Mesenchymal stem cell (in vitro differentiated cells and primary cell): Measurements from ENCODE around the gene LIMK1.

Experiments used
- DNase-seq: peaks from one replicate; pipeline ENCODE4 v3.0.0-alpha.2; 2013
- H2AFZ ChIP-seq: one replicate; pipeline ENCODE4 v1.6.1; 2013; ENCODE audit warnings: low read depth, mild to moderate bottlenecking, control low read depth, inconsistent platforms, low read length, moderate library complexity
- H2AK5ac ChIP-seq: 2 replicates; pipeline ENCODE4 v1.6.1; 2013; ENCODE audit warnings: low read length, moderate library complexity, mild to moderate bottlenecking, inconsistent platforms; ENCODE audit not compliant: severe bottlenecking
- H2BK120ac ChIP-seq: one replicate; pipeline ENCODE4 v1.6.1; 2013; ENCODE audit warnings: low read depth, mild to moderate bottlenecking, inconsistent platforms, low read length, moderate library complexity
- H2BK12ac ChIP-seq, 2 experiments: one replicate each; pipeline ENCODE4 v1.6.1; 2013; ENCODE audit warnings: inconsistent platforms in 2 of 2, low read length in 2 of 2, mild to moderate bottlenecking in 2 of 2, moderate library complexity in 2 of 2, control low read depth in 1 of 2
- H2BK15ac ChIP-seq: one replicate; pipeline ENCODE4 v1.6.1; 2013; ENCODE audit warnings: mild to moderate bottlenecking, low read depth, inconsistent platforms; ENCODE audit not compliant: poor library complexity, severe bottlenecking
- H2BK5ac ChIP-seq: 2 replicates; pipeline ENCODE4 v1.6.1; 2013; ENCODE audit warnings: low read depth, mild to moderate bottlenecking, low read length, control low read depth, inconsistent platforms; ENCODE audit not compliant: poor library complexity, severe bottlenecking
- H3K14ac ChIP-seq, 2 experiments: one replicate each; pipeline ENCODE4 v1.6.1; 2013; ENCODE audit warnings: inconsistent platforms in 2 of 2, low read length in 2 of 2, control low read depth in 1 of 2, mild to moderate bottlenecking in 1 of 2, moderate library complexity in 1 of 2
- H3K18ac ChIP-seq, 2 experiments: one replicate each; pipeline ENCODE4 v1.6.1; 2013; ENCODE audit warnings: inconsistent platforms in 2 of 2, low read length in 2 of 2, control low read depth in 1 of 2, low read depth in 1 of 2, mild to moderate bottlenecking in 1 of 2
- H3K23ac ChIP-seq, 2 experiments: one replicate each; pipeline ENCODE4 v1.6.1; 2013; ENCODE audit warnings: inconsistent platforms in 2 of 2, low read length in 2 of 2, mild to moderate bottlenecking in 2 of 2, moderate library complexity in 2 of 2, control low read depth in 1 of 2
- H3K27ac ChIP-seq: 2 replicates; pipeline ENCODE4 v1.5.1; 2013; ENCODE audit warnings: mild to moderate bottlenecking, moderate library complexity, low read length, control low read depth, inconsistent platforms; ENCODE audit not compliant: poor library complexity, severe bottlenecking
- H3K27me3 ChIP-seq, 2 experiments: 2 replicates each; pipeline versions ENCODE4 v1.6.1 to v1.7.0; 2013; ENCODE audit warnings: low read length in 2 of 2, mild to moderate bottlenecking in 2 of 2, moderate library complexity in 2 of 2, control low read depth in 1 of 2, inconsistent platforms in 1 of 2; ENCODE audit not compliant: control insufficient read depth in 1 of 2, insufficient read depth in 1 of 2
- H3K36me3 ChIP-seq, 2 experiments: 2 replicates each; pipeline versions ENCODE4 v1.6.1 to v1.7.0; 2013; ENCODE audit warnings: low read length in 2 of 2, control low read depth in 1 of 2, inconsistent platforms in 1 of 2, low read depth in 1 of 2, mild to moderate bottlenecking in 1 of 2; ENCODE audit not compliant: insufficient read depth in 2 of 2, control insufficient read depth in 1 of 2
- H3K4ac ChIP-seq, 2 experiments: one replicate each; pipeline ENCODE4 v1.6.1; 2013; ENCODE audit warnings: inconsistent platforms in 2 of 2, low read length in 2 of 2, mild to moderate bottlenecking in 2 of 2, moderate library complexity in 2 of 2, control low read depth in 1 of 2, low read depth in 1 of 2
- H3K4me1 ChIP-seq: 2 replicates; pipeline ENCODE4 v1.6.1; 2013; ENCODE audit warnings: low read depth, low read length, control low read depth; ENCODE audit not compliant: control insufficient read depth, insufficient read depth
- H3K4me2 ChIP-seq: 2 replicates; pipeline ENCODE4 v1.6.1; 2013; ENCODE audit warnings: low read length, mild to moderate bottlenecking, inconsistent platforms; ENCODE audit not compliant: poor library complexity, severe bottlenecking
- H3K4me3 ChIP-seq, 2 experiments: 2 replicates each; pipeline versions ENCODE4 v1.5.1 to v1.7.0; 2013; ENCODE audit warnings: low read length in 2 of 2, mild to moderate bottlenecking in 2 of 2, control low read depth in 1 of 2, low read depth in 1 of 2; ENCODE audit not compliant: insufficient read depth in 1 of 2
- H3K79me1 ChIP-seq: replicated peaks from 2 replicates; pipeline ENCODE4 v1.6.1; 2013; ENCODE audit warnings: mild to moderate bottlenecking, control low read depth, low read length, inconsistent platforms; ENCODE audit not compliant: poor library complexity, severe bottlenecking
- H3K9ac ChIP-seq: 2 replicates; pipeline ENCODE4 v1.7.0; 2013; ENCODE audit warnings: mild to moderate bottlenecking, low read length, moderate library complexity
- H3K9me3 ChIP-seq: 2 replicates; pipeline ENCODE4 v1.7.0; 2013; ENCODE audit warnings: mild to moderate bottlenecking, low read length; ENCODE audit not compliant: control insufficient read depth
- H4K8ac ChIP-seq: one replicate; pipeline ENCODE4 v1.6.1; 2013; ENCODE audit warnings: inconsistent platforms, mild to moderate bottlenecking, low read length, moderate library complexity
- H4K91ac ChIP-seq: one replicate; pipeline ENCODE4 v1.6.1; 2013; ENCODE audit warnings: mild to moderate bottlenecking, low read length, inconsistent platforms
- WGBS: methylation state at CpG from one replicate; pipeline ENCODE4 v1.1.7; 2013; ENCODE audit warnings: mixed read lengths; 5-methylcytosine and 5-hydroxymethylcytosine counted together

Gene LIMK1

DNA sequence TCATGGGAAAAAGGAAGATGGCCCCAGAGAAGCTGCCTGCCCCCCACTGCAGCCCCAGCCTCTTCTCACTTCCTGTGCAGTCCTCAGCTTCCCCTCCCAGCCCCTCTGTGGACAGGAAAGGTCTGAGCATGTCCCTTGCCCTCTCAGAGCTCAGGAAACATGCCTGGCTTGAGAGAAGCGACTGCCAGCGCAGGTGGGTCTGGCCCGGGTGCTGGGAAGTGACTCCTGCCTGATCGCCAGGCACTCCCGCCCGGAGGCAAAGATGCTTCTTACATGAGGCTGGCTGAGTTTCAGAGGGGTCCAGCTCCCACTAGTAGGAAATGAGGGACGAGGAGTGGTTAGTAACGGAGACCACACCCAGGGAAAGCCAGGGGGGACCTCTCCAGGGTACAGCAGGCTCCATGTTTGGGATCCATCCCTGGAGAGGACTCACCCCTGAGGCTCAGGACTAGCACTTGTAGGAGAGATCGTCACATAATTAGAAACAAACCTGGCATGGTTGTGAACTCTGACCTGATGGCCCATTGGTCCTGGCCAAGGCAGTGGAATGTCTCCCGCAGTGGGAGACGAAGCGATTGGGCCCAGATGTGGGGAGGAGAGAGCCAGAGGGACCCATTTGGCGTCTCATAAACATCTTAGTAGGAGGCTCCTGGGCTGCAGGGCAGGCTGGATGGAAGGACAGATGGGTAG is 43.4 kb upstream of the LIMK1 start:
- peaks cover 15% of the 10 kb centered on the region for H3K4me1 ChIP-seq
- no peak overlapping the region for H2BK12ac ChIP-seq
- no peak overlapping the region for H2AK5ac ChIP-seq
- no peak overlapping the region for H3K18ac ChIP-seq
- H2BK120ac ChIP-seq, result no peak overlapping the region
- peaks cover 0 to 23% of the 10 kb centered on the region in 2 experiments for H3K36me3 ChIP-seq
- no peak overlapping the region for H3K14ac ChIP-seq
- H3K27ac ChIP-seq, result no peak overlapping the region
- no peak overlapping the region for H3K23ac ChIP-seq
- no peak overlapping the region for H4K8ac ChIP-seq
- peaks cover 0 to 22% of the 10 kb centered on the region in 2 experiments for H3K27me3 ChIP-seq
- no peak overlapping the region for H2BK15ac ChIP-seq
- H2BK5ac ChIP-seq, result no peak overlapping the region
- H3K4ac ChIP-seq, result no peak overlapping the region
- no peak overlapping the region for H3K9ac ChIP-seq
- DNase-seq, result no peak
- no peak overlapping the region for H4K91ac ChIP-seq
- no peak overlapping the region for H3K4me3 ChIP-seq
- H3K4me2 ChIP-seq, result no peak overlapping the region
- no peaks in the 10 kb centered on the region for H3K9me3 ChIP-seq
- 83% methylated on average over 13 of the region's 13 CpGs for WGBS
- no peaks in the 10 kb centered on the region for H3K79me1 ChIP-seq
- no peak overlapping the region for H2AFZ ChIP-seq

DNA sequence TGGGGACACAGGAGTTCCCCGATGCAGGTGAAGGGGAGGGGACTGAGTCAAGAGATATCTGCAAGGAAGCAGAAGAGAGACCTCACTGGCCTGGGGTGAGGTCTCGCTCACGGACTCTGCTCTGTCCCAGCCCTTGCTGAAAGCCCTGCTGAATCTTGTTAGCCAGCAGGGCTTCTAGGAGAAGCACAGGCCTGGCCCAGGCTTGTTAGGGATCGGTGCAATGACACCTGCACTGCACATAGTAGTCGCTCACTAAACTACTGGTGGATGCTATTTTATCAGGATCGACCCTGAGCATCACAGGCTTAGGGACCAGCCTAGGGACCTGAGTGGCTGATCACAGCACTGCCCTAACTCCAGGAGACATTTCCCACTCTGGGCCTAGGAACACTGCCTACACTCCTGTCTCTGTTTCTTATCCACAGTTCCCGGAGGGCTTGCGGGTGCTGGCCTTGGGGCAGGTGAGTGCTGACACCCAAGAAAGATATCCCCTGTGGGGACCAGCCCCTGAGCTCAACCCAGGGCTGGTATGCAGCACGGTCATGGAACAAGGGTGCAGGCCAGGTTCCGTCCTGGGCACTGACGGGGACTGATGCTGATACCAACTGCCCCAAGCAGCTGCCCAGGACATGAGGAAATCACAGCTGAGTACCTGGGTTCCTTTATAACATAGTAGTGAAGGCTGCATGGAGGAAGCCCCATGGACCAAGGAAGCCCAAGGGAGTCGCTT is 42.6 kb upstream of the LIMK1 start:
- WGBS, result 91% methylated on average over 12 of the region's 12 CpGs
- no peak overlapping the region for H2BK5ac ChIP-seq

DNA sequence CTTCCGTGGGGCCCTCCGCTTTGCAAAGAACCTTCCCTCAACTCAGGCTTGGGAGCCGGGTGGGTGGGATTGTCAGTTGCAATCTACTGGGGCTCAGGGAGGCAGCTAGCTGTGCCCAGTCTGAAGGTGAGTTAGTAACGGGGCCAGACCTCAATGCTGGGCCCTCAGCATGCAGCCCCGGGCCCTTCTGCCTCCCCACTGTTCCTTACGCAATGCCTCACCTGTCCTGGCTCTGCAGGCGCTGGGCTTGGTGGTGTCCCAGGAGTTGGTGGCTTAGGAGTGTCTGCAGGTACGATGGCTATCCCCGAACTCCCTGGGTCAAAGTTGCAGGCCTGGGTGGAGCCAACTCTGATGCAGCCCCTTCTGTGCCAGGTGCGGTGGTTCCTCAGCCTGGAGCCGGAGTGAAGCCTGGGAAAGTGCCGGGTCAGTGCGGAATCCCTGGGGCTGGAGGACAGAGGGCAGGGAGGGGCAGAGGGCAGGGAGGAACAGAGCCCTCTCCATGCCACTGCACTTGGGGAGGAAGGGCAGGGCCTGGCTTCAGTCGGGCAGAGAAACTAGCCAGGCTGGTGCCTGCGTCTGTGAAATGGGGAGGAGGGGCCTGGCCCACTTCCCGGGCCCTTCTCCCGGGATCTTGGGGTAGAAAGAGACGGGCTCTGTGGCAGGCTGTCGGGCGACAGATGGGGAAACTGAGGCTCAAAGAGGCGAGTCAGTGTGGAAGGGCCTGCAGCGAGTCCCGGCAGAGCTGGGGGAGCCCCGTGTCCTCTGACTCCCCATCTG is 40.7 kb upstream of the LIMK1 start:
- 71% methylated on average over 22 of the region's 24 CpGs for WGBS

More for the DNA sequence above, 42.6 kb upstream of the LIMK1 start:
- H3K4me3 ChIP-seq, result no peak overlapping the region
- no peak overlapping the region for H4K8ac ChIP-seq
- H3K9me3 ChIP-seq, result no peaks in the 10 kb centered on the region
- H3K23ac ChIP-seq, result no peak overlapping the region
- no peak overlapping the region for H4K91ac ChIP-seq
- H3K18ac ChIP-seq, result no peak overlapping the region
- no peak overlapping the region for H2AFZ ChIP-seq
- no peaks in the 10 kb centered on the region for H3K79me1 ChIP-seq
- no peak overlapping the region for H2BK15ac ChIP-seq
- peaks cover 0 to 22% of the 10 kb centered on the region in 2 experiments for H3K27me3 ChIP-seq
- no peak overlapping the region for H3K9ac ChIP-seq
- no peak overlapping the region for H3K4ac ChIP-seq
- no peak overlapping the region for H3K4me2 ChIP-seq
- no peak overlapping the region for H2BK120ac ChIP-seq
- no peak overlapping the region for H2AK5ac ChIP-seq
- peaks cover 15% of the 10 kb centered on the region for H3K4me1 ChIP-seq
- H2BK12ac ChIP-seq, result no peak overlapping the region
- H3K27ac ChIP-seq, result no peak overlapping the region
- no peak overlapping the region for H3K14ac ChIP-seq
- H3K36me3 ChIP-seq, result peaks cover 0 to 21% of the 10 kb centered on the region in 2 experiments
- no peak for DNase-seq

More for the DNA sequence above, 40.7 kb upstream of the LIMK1 start:
- H3K23ac ChIP-seq, result no peak overlapping the region
- no peak overlapping the region for H2BK15ac ChIP-seq
- DNase-seq, result no peak
- peak overlapping the region in 1 of 2 experiments; percentile 61 for H3K14ac ChIP-seq
- H2BK120ac ChIP-seq, result no peak overlapping the region
- no peak overlapping the region for H2AK5ac ChIP-seq
- peak overlapping the region; percentile 35 for H4K91ac ChIP-seq
- peaks cover 15% of the 10 kb centered on the region for H3K4me1 ChIP-seq
- peaks cover 0 to 29% of the 10 kb centered on the region in 2 experiments for H3K36me3 ChIP-seq
- no peak overlapping the region for H3K4me3 ChIP-seq
- H3K27ac ChIP-seq, result no peak overlapping the region
- no peaks in the 10 kb centered on the region for H3K9me3 ChIP-seq
- no peak overlapping the region for H4K8ac ChIP-seq
- H2AFZ ChIP-seq, result no peak overlapping the region
- H2BK12ac ChIP-seq, result no peak overlapping the region
- H3K27me3 ChIP-seq, result peaks cover 0 to 32% of the 10 kb centered on the region in 2 experiments
- H3K4ac ChIP-seq, result peak overlapping the region in 1 of 2 experiments; percentile 28
- H2BK5ac ChIP-seq, result no peak overlapping the region
- H3K4me2 ChIP-seq, result peak overlapping the region; percentile 20
- H3K9ac ChIP-seq, result peak overlapping the region; percentile 20
- peak overlapping the region in 1 of 2 experiments; percentile 49 for H3K18ac ChIP-seq
- H3K79me1 ChIP-seq, result no peaks in the 10 kb centered on the region
